ENCODE measurements around the gene C10orf53. TPM values are rescaled to one million over a fixed set of nuclear protein-coding genes. Genes with fewer than 3 reads are reported as not detected.

Gene C10orf53
- total and polyA plus RNA-seq, 2 of the 8 experiments (the other 6 are each of a cell fraction or from before 2014, with no cell fraction given), result not detected

DNA sequence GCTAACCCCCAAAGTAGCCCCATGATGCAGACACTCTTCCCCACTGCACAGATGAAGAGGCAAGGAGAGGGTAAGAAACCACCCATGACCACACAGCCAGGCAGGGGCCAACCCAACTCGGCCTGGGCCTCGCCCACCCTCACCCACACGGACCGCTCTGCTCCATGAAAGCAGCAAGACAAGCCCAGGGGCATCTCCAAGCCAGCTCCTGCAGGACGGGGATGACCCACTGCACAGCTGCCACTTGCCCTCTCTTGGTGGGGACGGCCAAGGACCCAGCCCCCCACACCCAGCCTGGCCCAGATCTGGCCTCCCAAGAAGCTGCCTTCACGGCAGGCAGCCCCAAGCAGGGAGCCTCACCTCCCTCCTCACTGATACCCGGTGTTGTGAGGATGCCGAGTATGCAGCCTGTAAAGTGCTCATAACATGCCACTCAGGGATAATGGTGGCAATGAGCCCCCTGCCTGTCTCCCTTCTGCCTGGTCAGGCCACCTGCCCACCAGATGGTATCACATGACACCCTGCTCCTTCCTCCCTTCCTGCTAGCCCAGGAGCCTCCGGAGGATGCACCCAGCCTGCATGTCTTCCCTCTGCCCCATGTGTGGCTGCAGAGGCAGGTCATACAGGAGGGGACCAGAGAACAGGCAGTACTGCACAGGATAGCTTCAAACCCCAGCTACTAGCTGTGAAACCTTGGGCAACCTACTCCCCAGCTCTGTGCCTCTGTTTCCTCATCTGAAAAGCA lies 59.3 kb downstream of the C10orf53 start:
- POLR2A ChIA-PET (ENCODE audit: partially characterized antibody), result interaction anchor here (0.6 kb wide), 1 partner anchor 9 kb away, joined by 3 read pairs; no protein-coding TSS in a partner anchor
- WGBS, 2 experiments (ENCODE audit: extremely low coverage in 1 of 2, insufficient coverage in 1 of 2, insufficient read length in 1 of 2, insufficient replicate concordance in 2 of 2, low coverage in 1 of 2, low lambda C conversion rate in 2 of 2, missing lambda C conversion rate in 1 of 2), result 75% methylated on average over 10 of the region's 10 CpGs; no CpG with 5 or more reads in 1 of the 2 experiments
- no peaks in the 10 kb centered on the region for H3K79me1 ChIP-seq (ENCODE audit: low read depth, low read length)
- no peak overlapping the region for H3K18ac ChIP-seq (ENCODE audit: extremely low read depth, low read length)
- no peak overlapping the region for H2BK12ac ChIP-seq (ENCODE audit: low read depth, low read length)
- no peak overlapping the region for H2BK15ac ChIP-seq (ENCODE audit: low read length)
- CTCF ChIA-PET (ENCODE audit: partially characterized antibody), result interaction anchor here (0.9 to 1.2 kb wide), 3 partner anchors 31 to 164 kb away, joined by 3 to 5 read pairs (median 3); no protein-coding TSS in a partner anchor
- no peak overlapping the region; the same call in 1 of the 2 replicates for H2BK5ac ChIP-seq (ENCODE audit: low read depth, low read length)
- peaks cover 11% of the 10 kb centered on the region; the same call in 1 of the 2 replicates for H3K23me2 ChIP-seq (ENCODE audit: low read depth, low read length)
- peaks cover 0 to 12% (median 0%) of the 10 kb centered on the region in 4 experiments; a peak in 2 of 8 replicates for H3K36me3 ChIP-seq (ENCODE audit: control insufficient read depth in 2 of 4, insufficient read depth in 4 of 4, low read length in 3 of 4)
- no peak overlapping the region for H3K14ac ChIP-seq (ENCODE audit: insufficient read length)
- no peaks in the 10 kb centered on the region for H3K9me3 ChIP-seq (ENCODE audit: insufficient read depth in 2 of 2, low read depth in 1 of 2, low read length in 1 of 2)
- no peak overlapping the region for H3K23ac ChIP-seq (ENCODE audit: insufficient read length)
- H4K8ac ChIP-seq (ENCODE audit: extremely low read depth, insufficient read depth, low read length), result peak overlapping the region; percentile 14; the same call in 1 of the 2 replicates
- no peak overlapping the region for H2BK20ac ChIP-seq (ENCODE audit: low read length)
- no peak overlapping the region for H2BK120ac ChIP-seq (replicated peaks; ENCODE audit: low read depth, low read length)
- H3K4ac ChIP-seq (replicated peaks; ENCODE audit: insufficient read length, low read depth, low read length), result no peak overlapping the region
- no peak overlapping the region for H2AFZ ChIP-seq (ENCODE audit: low read length)
- no peak for FAIRE-seq
- no peak overlapping the region for H4K5ac ChIP-seq (ENCODE audit: insufficient read length, low read depth, low read length)
- no peak overlapping the region for H4K91ac ChIP-seq (replicated peaks; ENCODE audit: insufficient read length, low read length)
- no peak for DNase-seq (ENCODE audit: low read depth in 1 of 2, low spot score in 2 of 2)
- no peak overlapping the region for H2AK5ac ChIP-seq (ENCODE audit: low read depth, low read length)
- H3K27me3 ChIP-seq (replicated peaks in 1 of 4; ENCODE audit: control insufficient read depth in 3 of 4, extremely low read depth in 1 of 4, insufficient read depth in 3 of 4, low read length in 3 of 4), result no peaks in the 10 kb centered on the region
- no peaks in the 10 kb centered on the region for H3K79me2 ChIP-seq (ENCODE audit: control insufficient read depth in 1 of 2, insufficient read depth in 2 of 2, low read length in 2 of 2)
- no peaks in the 10 kb centered on the region for H3K4me1 ChIP-seq (replicated peaks in 1 of 4; ENCODE audit: control insufficient read depth in 3 of 4, insufficient read depth in 4 of 4, low read length in 3 of 4)
- H4K20me1 ChIP-seq (replicated peaks in 1 of 2; ENCODE audit: control insufficient read depth in 1 of 2, insufficient read depth in 2 of 2, low read length in 2 of 2), result peaks cover 4 to 13% of the 10 kb centered on the region in 2 experiments
- H3K27ac ChIP-seq (ENCODE audit: low read depth, low read length), result no peak overlapping the region
- no peak overlapping the region; a peak in 1 of 7 replicates for H3K9ac ChIP-seq (replicated peaks in 1 of 4; ENCODE audit: extremely low read depth in 1 of 4, low read depth in 3 of 4, low read length in 3 of 4)
- no peak overlapping the region for H3K56ac ChIP-seq (replicated peaks; ENCODE audit: insufficient read length, low read depth, low read length)
- no peak overlapping the region for H3K4me3 ChIP-seq (ENCODE audit: extremely low read depth in 1 of 4, insufficient read depth in 2 of 4, low read depth in 3 of 4, low read length in 4 of 4)
- H3K4me2 ChIP-seq (ENCODE audit: insufficient read depth in 1 of 2, low read depth in 2 of 2, low read length in 2 of 2), result no peak overlapping the region
- TF ChIP-seq RFX5 (IDR thresholded peaks at IDR 0.05; ENCODE audit: borderline replicate concordance, low read depth, low read length) (no peak), HDAC6 (IDR thresholded peaks at IDR 0.05; ENCODE audit: low read depth, low read length) (no peak), SUZ12 (IDR thresholded peaks at IDR 0.05; ENCODE audit: low read length) (no peak), SRF (IDR thresholded peaks at IDR 0.05; ENCODE audit: low read depth, low read length) (no peak), KDM5A (IDR thresholded peaks at IDR 0.05; ENCODE audit: low read length) (no peak), SIN3A (conservative IDR thresholded peaks at IDR 0.05 in 1 of 2, IDR thresholded peaks at IDR 0.05 in 1 of 2; ENCODE audit: low read depth in 1 of 2, low read length in 2 of 2) (no peak), POU5F1 (IDR thresholded peaks at IDR 0.05; ENCODE audit: low read depth, low read length) (no peak), CHD2 (IDR thresholded peaks at IDR 0.05; ENCODE audit: low read length) (no peak)
- TF ChIP-seq, protein P1, sequence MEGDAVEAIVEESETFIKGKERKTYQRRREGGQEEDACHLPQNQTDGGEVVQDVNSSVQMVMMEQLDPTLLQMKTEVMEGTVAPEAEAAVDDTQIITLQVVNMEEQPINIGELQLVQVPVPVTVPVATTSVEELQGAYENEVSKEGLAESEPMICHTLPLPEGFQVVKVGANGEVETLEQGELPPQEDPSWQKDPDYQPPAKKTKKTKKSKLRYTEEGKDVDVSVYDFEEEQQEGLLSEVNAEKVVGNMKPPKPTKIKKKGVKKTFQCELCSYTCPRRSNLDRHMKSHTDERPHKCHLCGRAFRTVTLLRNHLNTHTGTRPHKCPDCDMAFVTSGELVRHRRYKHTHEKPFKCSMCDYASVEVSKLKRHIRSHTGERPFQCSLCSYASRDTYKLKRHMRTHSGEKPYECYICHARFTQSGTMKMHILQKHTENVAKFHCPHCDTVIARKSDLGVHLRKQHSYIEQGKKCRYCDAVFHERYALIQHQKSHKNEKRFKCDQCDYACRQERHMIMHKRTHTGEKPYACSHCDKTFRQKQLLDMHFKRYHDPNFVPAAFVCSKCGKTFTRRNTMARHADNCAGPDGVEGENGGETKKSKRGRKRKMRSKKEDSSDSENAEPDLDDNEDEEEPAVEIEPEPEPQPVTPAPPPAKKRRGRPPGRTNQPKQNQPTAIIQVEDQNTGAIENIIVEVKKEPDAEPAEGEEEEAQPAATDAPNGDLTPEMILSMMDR (IDR thresholded peaks at IDR 0.05; ENCODE audit: control extremely low read depth in 1 of 3, insufficient read depth in 1 of 3, low read depth in 1 of 3, low read length in 3 of 3), result no peak
